Gastrocnemius medialis (tissue), 4 donors: Measurements from ENCODE around the gene ZMYND12.
"Not testable (repeated sequence)": the region's sequence is repeated elsewhere in the genome, so short reads cannot be mapped to it uniquely, and the experiment has no call there.

Experiments used
- POLR2A ChIP-seq, 2 donors: fragments of 450-650 bp; IDR thresholded peaks; one replicate each; pipeline ENCODE4 v1.6.1; 2017; ENCODE audit warnings: antibody characterized with exemption in 2 of 2, mild to moderate bottlenecking in 2 of 2, moderate library complexity in 2 of 2
- TF ChIP-seq, protein P1 (sequence below), 5 experiments: fragments of 450-650 bp in 3 of 5; fragments of 200-600 bp in 2 of 5; sonication (generic) in 2 of 5; IDR thresholded peaks in 4 of 5; conservative IDR thresholded peaks in 1 of 5; 1 replicate in 4 of 5; 2 replicates in 1 of 5; pipeline ENCODE4 v1.5.1; 2016 to 2019; ENCODE audit warnings: antibody characterized with exemption in 5 of 5, mild to moderate bottlenecking in 3 of 5, moderate library complexity in 3 of 5

DNA sequence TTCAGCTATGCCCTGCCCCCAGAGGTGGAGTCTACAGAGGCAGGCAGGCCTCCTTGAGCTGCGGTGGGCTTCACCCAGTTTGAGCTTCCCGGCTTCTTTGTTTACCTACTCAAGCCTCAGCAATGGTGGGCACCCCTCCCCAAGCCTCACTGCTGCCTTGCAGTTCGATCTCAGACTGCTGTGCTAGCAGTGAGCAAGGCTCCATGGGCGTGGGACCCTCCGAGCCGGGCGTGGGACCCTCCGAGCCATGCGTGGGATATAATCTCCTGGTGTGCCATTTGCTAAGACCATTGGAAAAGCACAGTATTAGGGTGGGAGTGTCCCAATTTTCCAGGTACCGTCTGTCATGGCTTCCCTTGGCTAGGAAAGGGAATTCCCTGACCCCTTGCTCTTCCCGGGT is 46.2 kb upstream of the ZMYND12 start:
- TF ChIP-seq, protein P1, sequence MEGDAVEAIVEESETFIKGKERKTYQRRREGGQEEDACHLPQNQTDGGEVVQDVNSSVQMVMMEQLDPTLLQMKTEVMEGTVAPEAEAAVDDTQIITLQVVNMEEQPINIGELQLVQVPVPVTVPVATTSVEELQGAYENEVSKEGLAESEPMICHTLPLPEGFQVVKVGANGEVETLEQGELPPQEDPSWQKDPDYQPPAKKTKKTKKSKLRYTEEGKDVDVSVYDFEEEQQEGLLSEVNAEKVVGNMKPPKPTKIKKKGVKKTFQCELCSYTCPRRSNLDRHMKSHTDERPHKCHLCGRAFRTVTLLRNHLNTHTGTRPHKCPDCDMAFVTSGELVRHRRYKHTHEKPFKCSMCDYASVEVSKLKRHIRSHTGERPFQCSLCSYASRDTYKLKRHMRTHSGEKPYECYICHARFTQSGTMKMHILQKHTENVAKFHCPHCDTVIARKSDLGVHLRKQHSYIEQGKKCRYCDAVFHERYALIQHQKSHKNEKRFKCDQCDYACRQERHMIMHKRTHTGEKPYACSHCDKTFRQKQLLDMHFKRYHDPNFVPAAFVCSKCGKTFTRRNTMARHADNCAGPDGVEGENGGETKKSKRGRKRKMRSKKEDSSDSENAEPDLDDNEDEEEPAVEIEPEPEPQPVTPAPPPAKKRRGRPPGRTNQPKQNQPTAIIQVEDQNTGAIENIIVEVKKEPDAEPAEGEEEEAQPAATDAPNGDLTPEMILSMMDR (IDR thresholded peaks at IDR 0.05 in 4 of 5, conservative IDR thresholded peaks at IDR 0.05 in 1 of 5), result not testable (repeated sequence)
- not testable (repeated sequence) for TF ChIP-seq POLR2A (IDR thresholded peaks at IDR 0.05)
